GM19025 (cell line): Measurements from ENCODE around the gene RUBCN.
"Not testable (repeated sequence)": the region's sequence is repeated elsewhere in the genome, so short reads cannot be mapped to it uniquely, and the experiment has no call there.

Experiments
- ATAC-seq: cut with Tn5 transposase; IDR thresholded peaks from one replicate; pipeline ENCODE4 v1.9.1; 2021; ENCODE audit warnings: mild to moderate bottlenecking, low read depth, moderate library complexity; ENCODE audit not compliant: unreplicated experiment

Gene RUBCN

GRCh38 chr3:197626404-197627157 is 110.1 kb downstream of the RUBCN start:
- ATAC-seq: not testable (repeated sequence)

GRCh38 chr3:197621478-197621877 is 115.2 kb downstream of the RUBCN start:
- not testable (repeated sequence) for ATAC-seq
